Measurements from ENCODE around the gene KCNMA1. TPM values are rescaled to one million over a fixed set of nuclear protein-coding genes. Genes with fewer than 3 reads are reported as not detected.

KCNMA1 gene
- total RNA-seq, 1 donor from 2014 or later: 94.3 TPM

- intact Hi-C loops (cut with DNase I): no loop called here
Measured at GRCh38 chr10:77501846-77502261, 135.8 kb downstream of the KCNMA1 start.

DNA sequence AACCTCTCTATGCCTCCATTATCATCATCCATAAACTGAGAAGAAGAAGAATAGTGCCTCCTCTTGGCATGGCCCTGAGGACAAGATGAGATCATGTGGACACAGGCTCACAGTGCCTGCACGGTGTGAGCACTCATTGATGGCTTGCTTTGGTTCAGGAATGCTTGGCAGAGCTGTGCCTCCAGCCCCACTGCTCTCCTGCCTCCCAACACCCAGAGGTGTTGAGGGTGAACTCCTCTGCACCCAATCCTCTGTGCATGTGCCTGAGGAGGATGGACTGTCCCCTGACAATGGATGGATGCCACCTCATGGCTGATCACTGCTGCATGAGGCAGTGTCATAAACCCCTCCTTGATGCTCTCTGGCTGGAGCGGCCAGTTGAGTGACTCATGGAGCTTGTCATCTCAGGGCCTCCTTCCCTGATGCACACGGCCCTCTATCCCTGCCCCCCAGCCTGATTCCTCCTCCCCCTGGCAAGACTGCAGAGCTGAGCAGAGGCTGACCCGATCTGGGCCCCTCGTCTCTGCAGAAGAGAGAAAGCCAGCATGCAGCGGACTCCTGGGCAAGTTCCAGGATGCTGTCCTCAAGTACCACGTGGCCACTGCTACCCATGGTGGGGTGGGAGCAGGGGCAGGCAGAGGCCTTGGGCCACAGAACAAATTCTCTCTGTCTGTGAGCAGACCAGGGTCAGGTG is 136.3 kb downstream of the KCNMA1 start:
- Histone ChIP-seq H3K9me3 (no peaks in the 10 kb centered on the region), H3K4me1 (peaks cover 43% of the 10 kb centered on the region), H3K27me3 (no peaks in the 10 kb centered on the region), H3K36me3 (no peaks in the 10 kb centered on the region), H3K27ac (no peak overlapping the region), H3K4me3 (no peak overlapping the region)
- intact Hi-C loops (cut with DNase I): no loop called here
- no peak for DNase-seq (ENCODE audit: extremely low spot score in 2 of 2)
- peak in 1 of 2 donors; percentile 51 for TF ChIP-seq POLR2AphosphoS5 (IDR thresholded peaks at IDR 0.05; ENCODE audit: insufficient read depth in 1 of 2, low read depth in 1 of 2)
- TF ChIP-seq, protein P1, sequence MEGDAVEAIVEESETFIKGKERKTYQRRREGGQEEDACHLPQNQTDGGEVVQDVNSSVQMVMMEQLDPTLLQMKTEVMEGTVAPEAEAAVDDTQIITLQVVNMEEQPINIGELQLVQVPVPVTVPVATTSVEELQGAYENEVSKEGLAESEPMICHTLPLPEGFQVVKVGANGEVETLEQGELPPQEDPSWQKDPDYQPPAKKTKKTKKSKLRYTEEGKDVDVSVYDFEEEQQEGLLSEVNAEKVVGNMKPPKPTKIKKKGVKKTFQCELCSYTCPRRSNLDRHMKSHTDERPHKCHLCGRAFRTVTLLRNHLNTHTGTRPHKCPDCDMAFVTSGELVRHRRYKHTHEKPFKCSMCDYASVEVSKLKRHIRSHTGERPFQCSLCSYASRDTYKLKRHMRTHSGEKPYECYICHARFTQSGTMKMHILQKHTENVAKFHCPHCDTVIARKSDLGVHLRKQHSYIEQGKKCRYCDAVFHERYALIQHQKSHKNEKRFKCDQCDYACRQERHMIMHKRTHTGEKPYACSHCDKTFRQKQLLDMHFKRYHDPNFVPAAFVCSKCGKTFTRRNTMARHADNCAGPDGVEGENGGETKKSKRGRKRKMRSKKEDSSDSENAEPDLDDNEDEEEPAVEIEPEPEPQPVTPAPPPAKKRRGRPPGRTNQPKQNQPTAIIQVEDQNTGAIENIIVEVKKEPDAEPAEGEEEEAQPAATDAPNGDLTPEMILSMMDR (IDR thresholded peaks at IDR 0.05): no peak
- no peak for TF ChIP-seq POLR2A (IDR thresholded peaks at IDR 0.05)

More at GRCh38 chr10:77501846-77502261, 135.8 kb downstream of the KCNMA1 start:
- Histone ChIP-seq H3K4me1 (peaks cover 39% of the 10 kb centered on the region), H3K27ac (no peak overlapping the region), H3K36me3 (no peaks in the 10 kb centered on the region), H3K27me3 (no peaks in the 10 kb centered on the region), H3K9me3 (no peaks in the 10 kb centered on the region), H3K4me3 (no peak overlapping the region)
- no peak for DNase-seq (ENCODE audit: extremely low spot score in 2 of 2)
- TF ChIP-seq POLR2A (IDR thresholded peaks at IDR 0.05) (no peak), POLR2AphosphoS5 (IDR thresholded peaks at IDR 0.05; ENCODE audit: insufficient read depth in 1 of 2, low read depth in 1 of 2) (no peak)
- TF ChIP-seq, protein P1 (IDR thresholded peaks at IDR 0.05): no peak

- H3K9me3 ChIP-seq: no peaks in the 10 kb centered on the region
- H3K27ac ChIP-seq: no peak overlapping the region
- no peak for DNase-seq (ENCODE audit: extremely low spot score in 2 of 2)
- H3K27me3 ChIP-seq: no peaks in the 10 kb centered on the region
- H3K4me1 ChIP-seq: peaks cover 43% of the 10 kb centered on the region
- intact Hi-C loops (cut with DNase I): no loop called here
- TF ChIP-seq, protein P1 (IDR thresholded peaks at IDR 0.05): no peak
- TF ChIP-seq POLR2AphosphoS5 (IDR thresholded peaks at IDR 0.05; ENCODE audit: insufficient read depth in 1 of 2, low read depth in 1 of 2) (no peak), POLR2A (IDR thresholded peaks at IDR 0.05) (no peak)
- H3K36me3 ChIP-seq: no peaks in the 10 kb centered on the region
- H3K4me3 ChIP-seq: no peak overlapping the region
Measured at GRCh38 chr10:77500754-77501151, 136.9 kb downstream of the KCNMA1 start.

DNA sequence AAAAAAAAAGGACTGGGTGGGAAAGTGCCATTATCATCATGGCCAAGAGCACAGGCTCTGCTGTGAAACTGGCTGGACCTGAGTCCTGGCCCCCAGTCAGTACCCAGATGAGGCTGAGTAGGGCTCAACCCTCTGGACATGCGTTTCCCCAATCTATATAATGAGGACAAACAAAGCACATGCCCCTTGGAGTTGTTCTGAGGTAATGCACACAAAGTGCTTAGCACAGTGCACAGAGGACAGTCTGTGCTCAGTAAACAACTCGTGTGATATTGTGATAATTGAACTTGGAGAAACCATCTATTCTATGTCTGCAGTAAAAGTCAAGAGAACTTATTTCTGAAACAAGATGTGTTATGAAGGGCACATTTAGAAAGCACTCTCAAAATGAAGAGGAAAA is 138.8 kb downstream of the KCNMA1 start:
- Histone ChIP-seq H3K36me3 (no peaks in the 10 kb centered on the region), H3K27me3 (no peaks in the 10 kb centered on the region), H3K27ac (no peak overlapping the region), H3K4me3 (no peak overlapping the region), H3K9me3 (no peaks in the 10 kb centered on the region), H3K4me1 (peaks cover 31% of the 10 kb centered on the region)
- TF ChIP-seq, protein P1 (IDR thresholded peaks at IDR 0.05): no peak
- no peak for TF ChIP-seq POLR2AphosphoS5 (IDR thresholded peaks at IDR 0.05; ENCODE audit: insufficient read depth in 1 of 2, low read depth in 1 of 2)
- TF ChIP-seq POLR2A (IDR thresholded peaks at IDR 0.05): no peak
- intact Hi-C loops (cut with DNase I): no loop called here
- no peak for DNase-seq (ENCODE audit: extremely low spot score in 2 of 2)

DNA sequence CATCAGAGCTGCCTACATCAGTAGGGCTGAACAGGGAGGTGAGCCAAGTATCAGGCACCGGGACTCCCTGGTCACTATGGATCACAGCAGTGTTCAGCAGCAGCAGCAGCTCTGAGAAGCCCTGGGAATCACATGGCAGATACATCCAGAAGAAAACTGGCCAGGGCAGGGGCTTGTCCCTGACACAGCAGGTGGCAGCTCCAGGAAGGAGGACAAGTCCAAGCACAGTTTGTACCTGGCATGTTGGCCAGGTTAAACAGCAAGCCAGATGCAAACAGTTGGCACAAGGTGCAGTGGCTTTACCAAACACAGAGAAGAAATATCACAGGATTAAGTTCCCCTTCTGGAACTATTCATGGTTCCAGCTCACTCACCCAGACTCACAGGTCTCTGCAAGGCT is 139.4 kb downstream of the KCNMA1 start:
- H3K27ac ChIP-seq: no peak overlapping the region
- intact Hi-C loops (cut with DNase I): no loop called here
- no peaks in the 10 kb centered on the region for H3K9me3 ChIP-seq
- peaks cover 30% of the 10 kb centered on the region for H3K4me1 ChIP-seq
- H3K27me3 ChIP-seq: no peaks in the 10 kb centered on the region
- H3K36me3 ChIP-seq: no peaks in the 10 kb centered on the region
- no peak overlapping the region for H3K4me3 ChIP-seq
- TF ChIP-seq POLR2A (IDR thresholded peaks at IDR 0.05) (no peak), POLR2AphosphoS5 (IDR thresholded peaks at IDR 0.05; ENCODE audit: insufficient read depth in 1 of 2, low read depth in 1 of 2) (peak in 1 of 2 donors; percentile 48)
- DNase-seq (ENCODE audit: extremely low spot score in 2 of 2): no peak

Measured in vagina (tissue), 2 donors.